ENCODE data around the gene NCR3LG1. TPM values are rescaled to one million over a fixed set of nuclear protein-coding genes. Genes with fewer than 3 reads are reported as not detected.

The NCR3LG1 gene
- total and polyA plus RNA-seq, 9 of the 15 experiments (the other 6 are each of a cell fraction or from before 2014, with no cell fraction given), result 4.1 to 39.8 (median 25.1) TPM

DNA sequence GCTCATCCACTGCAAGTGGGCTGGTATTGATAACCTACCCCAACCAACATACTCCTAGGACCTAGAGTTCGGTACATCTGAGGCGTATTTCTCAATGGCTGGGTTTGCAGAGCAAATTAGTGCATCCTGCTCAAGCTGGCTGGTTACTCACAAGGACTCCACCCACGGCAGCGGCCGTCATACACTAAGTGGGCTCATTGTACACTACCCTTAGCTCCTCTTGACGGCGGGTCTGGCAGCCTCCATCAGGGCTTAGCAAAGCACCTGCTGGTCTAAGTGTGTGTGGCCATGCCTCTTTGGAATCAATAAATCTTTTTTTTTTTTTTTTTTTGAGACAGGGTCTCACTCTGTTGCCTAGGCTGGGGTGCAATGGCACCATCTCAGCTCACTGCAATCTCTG lies 57.0 kb downstream of the NCR3LG1 start (continued):
- TF ChIP-seq IRF1 (CRISPR knock-in tag; IDR thresholded peaks at IDR 0.05; ENCODE audit: borderline replicate concordance) (no peak), ZNF212 (CRISPR knock-in tag; IDR thresholded peaks at IDR 0.05) (no peak), MCM2 (IDR thresholded peaks at IDR 0.05; ENCODE audit: low read depth) (no peak), TAF15 (IDR thresholded peaks at IDR 0.05; ENCODE audit: low read depth, low read length) (no peak), MBD2 (IDR thresholded peaks at IDR 0.05; ENCODE audit: borderline replicate concordance, low read depth) (no peak), STAT5B (CRISPR knock-in tag; IDR thresholded peaks at IDR 0.05) (no peak), ZNF609 (CRISPR knock-in tag; IDR thresholded peaks at IDR 0.05; ENCODE audit: borderline replicate concordance) (no peak), ZNF239 (CRISPR knock-in tag; IDR thresholded peaks at IDR 0.05) (no peak), U2AF2 (optimal IDR thresholded peaks at IDR 0.05; ENCODE audit: low read depth, low read length) (no peak)
- TF ChIP-seq, protein P1, sequence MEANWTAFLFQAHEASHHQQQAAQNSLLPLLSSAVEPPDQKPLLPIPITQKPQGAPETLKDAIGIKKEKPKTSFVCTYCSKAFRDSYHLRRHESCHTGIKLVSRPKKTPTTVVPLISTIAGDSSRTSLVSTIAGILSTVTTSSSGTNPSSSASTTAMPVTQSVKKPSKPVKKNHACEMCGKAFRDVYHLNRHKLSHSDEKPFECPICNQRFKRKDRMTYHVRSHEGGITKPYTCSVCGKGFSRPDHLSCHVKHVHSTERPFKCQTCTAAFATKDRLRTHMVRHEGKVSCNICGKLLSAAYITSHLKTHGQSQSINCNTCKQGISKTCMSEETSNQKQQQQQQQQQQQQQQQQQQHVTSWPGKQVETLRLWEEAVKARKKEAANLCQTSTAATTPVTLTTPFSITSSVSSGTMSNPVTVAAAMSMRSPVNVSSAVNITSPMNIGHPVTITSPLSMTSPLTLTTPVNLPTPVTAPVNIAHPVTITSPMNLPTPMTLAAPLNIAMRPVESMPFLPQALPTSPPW (CRISPR knock-in tag; IDR thresholded peaks at IDR 0.05), result no peak
- TF ChIP-seq, protein P2, sequence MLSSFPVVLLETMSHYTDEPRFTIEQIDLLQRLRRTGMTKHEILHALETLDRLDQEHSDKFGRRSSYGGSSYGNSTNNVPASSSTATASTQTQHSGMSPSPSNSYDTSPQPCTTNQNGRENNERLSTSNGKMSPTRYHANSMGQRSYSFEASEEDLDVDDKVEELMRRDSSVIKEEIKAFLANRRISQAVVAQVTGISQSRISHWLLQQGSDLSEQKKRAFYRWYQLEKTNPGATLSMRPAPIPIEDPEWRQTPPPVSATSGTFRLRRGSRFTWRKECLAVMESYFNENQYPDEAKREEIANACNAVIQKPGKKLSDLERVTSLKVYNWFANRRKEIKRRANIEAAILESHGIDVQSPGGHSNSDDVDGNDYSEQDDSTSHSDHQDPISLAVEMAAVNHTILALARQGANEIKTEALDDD (IDR thresholded peaks at IDR 0.05), result no peak

Measured in K562 (cell line).